Fibroblast of lung (primary cell): ENCODE results near the gene FAM222A. TPM values are rescaled to one million over a fixed set of nuclear protein-coding genes. Genes with fewer than 3 reads are reported as not detected.

ENCODE experiments used
- DNase-seq, 2 donors: peaks; one replicate each; pipeline versions ENCODE4 v3.0.0 to v3.0.0-alpha.2; 2010; ENCODE audit warnings: low read depth in 2 of 2
- H2AFZ ChIP-seq: 2 replicates; pipeline ENCODE4 v1.5.1; 2012; ENCODE audit warnings: low read length, control low read depth, inconsistent platforms
- H3K27ac ChIP-seq: 2 replicates; pipeline ENCODE4 v1.5.1; 2011; ENCODE audit warnings: low read length, control low read depth; ENCODE audit not compliant: insufficient read depth
- H3K27me3 ChIP-seq: 2 replicates; pipeline ENCODE4 v1.5.1; 2011; ENCODE audit warnings: mild to moderate bottlenecking, low read length; ENCODE audit not compliant: control insufficient read depth, insufficient read depth
- H3K36me3 ChIP-seq: 2 replicates; pipeline ENCODE4 v1.5.1; 2011; ENCODE audit warnings: low read length; ENCODE audit not compliant: control insufficient read depth, insufficient read depth
- H3K4me1 ChIP-seq: 2 replicates; pipeline ENCODE4 v1.5.1; 2011; ENCODE audit warnings: low read length; ENCODE audit not compliant: control insufficient read depth, insufficient read depth; ENCODE audit errors: extremely low read depth
- H3K4me2 ChIP-seq: 2 replicates; pipeline ENCODE4 v1.5.1; 2011; ENCODE audit warnings: low read length, control low read depth; ENCODE audit not compliant: insufficient read depth; ENCODE audit errors: extremely low read depth
- H3K4me3 ChIP-seq, 4 experiments: fragments of 200-600 bp in 1 of 4; sonication (generic) in 1 of 4; replicated peaks in 1 of 4; 2 replicates each; pipeline ENCODE4 v1.5.1; 2011 to 2016; ENCODE audit warnings: low read length in 4 of 4, low read depth in 3 of 4, mild to moderate bottlenecking in 3 of 4, control low read depth in 2 of 4, inconsistent platforms in 1 of 4, mixed read lengths in 1 of 4; ENCODE audit not compliant: insufficient read depth in 1 of 4; ENCODE audit errors: control extremely low read depth in 1 of 4
- H3K79me2 ChIP-seq: 2 replicates; pipeline ENCODE4 v1.5.1; 2012; ENCODE audit warnings: mild to moderate bottlenecking, low read length, inconsistent platforms; ENCODE audit not compliant: control insufficient read depth, insufficient read depth
- H3K9ac ChIP-seq: 2 replicates; pipeline ENCODE4 v1.5.1; 2011; ENCODE audit warnings: mild to moderate bottlenecking, low read length, control low read depth; ENCODE audit not compliant: insufficient read depth
- H3K9me3 ChIP-seq: 2 replicates; pipeline ENCODE4 v1.5.1; 2012; ENCODE audit warnings: low read depth, low read length; ENCODE audit not compliant: control insufficient read depth, insufficient read depth
- H4K20me1 ChIP-seq: 2 replicates; pipeline ENCODE4 v1.5.1; 2011; ENCODE audit warnings: low read length; ENCODE audit not compliant: control insufficient read depth, insufficient read depth; ENCODE audit errors: extremely low read depth
- EZH2 ChIP-seq: IDR thresholded peaks from 2 replicates; pipeline ENCODE4 v1.5.1; 2012; ENCODE audit warnings: low read length, control low read depth, mild to moderate bottlenecking; ENCODE audit errors: missing control alignments
- polyA plus RNA-seq, 2 donors: library from polyadenylated mRNA; depleted of rRNA in 1 of 2; stranded (reverse) in 1 of 2; unstranded in 1 of 2; fragments of >200 nt; gene quantifications; 2 replicates each; pipeline ENCODE4 v1.2.1, GENCODE V29; 2011 to 2012; ENCODE audit warnings: missing spikeins in 1 of 2
- total RNA-seq: library from RNA; depleted of rRNA; stranded (reverse); fragments of >200 nt; gene quantifications from 2 replicates; pipeline ENCODE4 v1.2.1, GENCODE V29; 2014
- TF ChIP-seq, protein P1 (sequence below), 2 donors: IDR thresholded peaks in 1 of 2; conservative IDR thresholded peaks in 1 of 2; 1 replicate in 1 of 2; 2 replicates in 1 of 2; pipeline ENCODE4 v1.5.1; 2011 to 2012; ENCODE audit warnings: low read length in 2 of 2, control low read depth in 1 of 2, inconsistent platforms in 1 of 2, low read depth in 1 of 2, mild to moderate bottlenecking in 1 of 2

The FAM222A gene
- total and polyA plus RNA-seq, 2 donors (not counting 1 experiment from before 2014, with no cell fraction given) = 0.05 TPM; not detected in 1

DNA sequence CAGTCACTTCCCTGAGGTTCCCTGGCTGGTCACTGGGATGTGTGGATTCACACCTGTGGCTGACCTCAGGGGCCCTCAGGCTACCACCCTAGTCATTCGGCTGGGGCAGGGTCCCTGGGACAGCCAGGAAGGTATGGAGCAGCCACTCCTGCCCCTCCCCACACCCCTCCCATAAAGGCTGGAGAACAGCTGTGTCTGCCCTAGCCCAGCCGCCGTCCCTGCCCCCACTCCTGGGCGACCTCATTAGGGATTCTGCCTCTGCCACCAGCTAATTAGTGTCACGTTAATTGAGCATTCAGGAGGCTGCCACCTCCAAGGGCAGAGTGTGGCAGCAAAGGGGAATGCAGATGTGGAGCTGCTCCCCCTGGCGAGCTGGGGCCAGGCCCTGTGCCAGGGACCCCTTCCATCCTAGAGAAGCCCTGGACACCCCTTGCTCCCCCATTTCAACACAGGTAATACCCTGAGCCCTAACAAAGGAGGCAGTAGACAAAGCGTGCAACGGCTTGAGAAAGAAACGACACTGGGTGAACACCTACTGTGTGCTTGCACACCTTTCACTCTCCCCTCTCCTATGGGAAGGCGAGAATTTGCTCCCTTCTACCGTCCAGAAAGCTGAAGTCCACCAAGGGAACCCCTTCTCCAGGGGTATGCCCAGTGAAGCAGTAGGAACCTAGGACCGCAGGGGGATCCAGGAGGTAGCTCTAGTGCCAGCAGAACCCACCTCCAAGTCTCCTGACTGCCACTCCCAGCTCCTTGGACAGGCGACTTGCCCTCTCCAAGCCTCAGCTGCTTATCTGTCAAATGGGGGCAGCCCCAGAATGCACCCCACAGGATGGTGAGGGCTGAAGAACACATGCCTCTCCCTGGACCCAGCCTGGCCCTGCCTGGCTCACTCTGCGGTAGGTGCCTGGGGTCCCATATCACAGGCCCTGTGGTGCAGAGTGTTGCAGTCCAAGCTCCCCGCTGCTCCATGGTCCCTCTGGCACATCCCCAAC is 45.1 kb downstream of the FAM222A start:
- no peak overlapping the region for H3K9ac ChIP-seq
- H3K27ac ChIP-seq = no peak overlapping the region
- no peaks in the 10 kb centered on the region for H3K4me1 ChIP-seq
- no peak for DNase-seq
- H3K4me2 ChIP-seq = no peak overlapping the region
- TF ChIP-seq EZH2 = no peak
- TF ChIP-seq, protein P1, sequence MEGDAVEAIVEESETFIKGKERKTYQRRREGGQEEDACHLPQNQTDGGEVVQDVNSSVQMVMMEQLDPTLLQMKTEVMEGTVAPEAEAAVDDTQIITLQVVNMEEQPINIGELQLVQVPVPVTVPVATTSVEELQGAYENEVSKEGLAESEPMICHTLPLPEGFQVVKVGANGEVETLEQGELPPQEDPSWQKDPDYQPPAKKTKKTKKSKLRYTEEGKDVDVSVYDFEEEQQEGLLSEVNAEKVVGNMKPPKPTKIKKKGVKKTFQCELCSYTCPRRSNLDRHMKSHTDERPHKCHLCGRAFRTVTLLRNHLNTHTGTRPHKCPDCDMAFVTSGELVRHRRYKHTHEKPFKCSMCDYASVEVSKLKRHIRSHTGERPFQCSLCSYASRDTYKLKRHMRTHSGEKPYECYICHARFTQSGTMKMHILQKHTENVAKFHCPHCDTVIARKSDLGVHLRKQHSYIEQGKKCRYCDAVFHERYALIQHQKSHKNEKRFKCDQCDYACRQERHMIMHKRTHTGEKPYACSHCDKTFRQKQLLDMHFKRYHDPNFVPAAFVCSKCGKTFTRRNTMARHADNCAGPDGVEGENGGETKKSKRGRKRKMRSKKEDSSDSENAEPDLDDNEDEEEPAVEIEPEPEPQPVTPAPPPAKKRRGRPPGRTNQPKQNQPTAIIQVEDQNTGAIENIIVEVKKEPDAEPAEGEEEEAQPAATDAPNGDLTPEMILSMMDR (conservative IDR thresholded peaks at IDR 0.05 in 1 of 2, IDR thresholded peaks at IDR 0.05 in 1 of 2; ENCODE audit: low read depth in 1 of 2, low read length in 2 of 2) = no peak
- no peaks in the 10 kb centered on the region for H3K9me3 ChIP-seq
- H2AFZ ChIP-seq = no peak overlapping the region
- H3K27me3 ChIP-seq = no peaks in the 10 kb centered on the region
- H4K20me1 ChIP-seq = no peaks in the 10 kb centered on the region
- H3K79me2 ChIP-seq = no peaks in the 10 kb centered on the region
- H3K36me3 ChIP-seq = no peaks in the 10 kb centered on the region
- no peak overlapping the region for H3K4me3 ChIP-seq

DNA sequence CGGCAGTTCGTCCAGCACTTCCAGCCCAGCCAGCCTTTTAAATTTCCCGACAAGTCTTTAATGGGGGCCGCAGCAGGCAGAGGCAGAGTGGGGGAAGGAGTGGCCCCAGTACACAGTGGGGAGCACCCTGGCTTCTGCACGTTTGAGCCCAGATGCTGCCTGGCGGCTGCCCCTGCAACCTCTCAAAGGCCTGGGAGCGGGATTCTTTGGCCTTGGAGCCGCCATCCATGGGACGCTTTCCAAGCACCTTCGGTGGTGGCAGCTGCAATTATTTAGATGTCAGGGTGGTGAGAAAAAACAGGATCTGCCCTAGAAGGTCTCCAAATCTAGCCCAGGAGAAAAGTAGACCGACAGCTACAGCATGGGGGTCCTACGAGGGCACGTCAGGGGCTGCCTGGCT is 46.0 kb downstream of the FAM222A start:
- Histone ChIP-seq H3K27ac (no peak overlapping the region), H3K36me3 (no peaks in the 10 kb centered on the region), H3K27me3 (no peaks in the 10 kb centered on the region), H3K9ac (no peak overlapping the region), H3K4me1 (no peaks in the 10 kb centered on the region), H4K20me1 (no peaks in the 10 kb centered on the region), H2AFZ (no peak overlapping the region), H3K9me3 (no peaks in the 10 kb centered on the region), H3K79me2 (no peaks in the 10 kb centered on the region), H3K4me3 (no peak overlapping the region), H3K4me2 (no peak overlapping the region)
- DNase-seq = no peak
- TF ChIP-seq EZH2 = no peak
- TF ChIP-seq, protein P1 (conservative IDR thresholded peaks at IDR 0.05 in 1 of 2, IDR thresholded peaks at IDR 0.05 in 1 of 2; ENCODE audit: low read depth in 1 of 2, low read length in 2 of 2) = no peak

DNA sequence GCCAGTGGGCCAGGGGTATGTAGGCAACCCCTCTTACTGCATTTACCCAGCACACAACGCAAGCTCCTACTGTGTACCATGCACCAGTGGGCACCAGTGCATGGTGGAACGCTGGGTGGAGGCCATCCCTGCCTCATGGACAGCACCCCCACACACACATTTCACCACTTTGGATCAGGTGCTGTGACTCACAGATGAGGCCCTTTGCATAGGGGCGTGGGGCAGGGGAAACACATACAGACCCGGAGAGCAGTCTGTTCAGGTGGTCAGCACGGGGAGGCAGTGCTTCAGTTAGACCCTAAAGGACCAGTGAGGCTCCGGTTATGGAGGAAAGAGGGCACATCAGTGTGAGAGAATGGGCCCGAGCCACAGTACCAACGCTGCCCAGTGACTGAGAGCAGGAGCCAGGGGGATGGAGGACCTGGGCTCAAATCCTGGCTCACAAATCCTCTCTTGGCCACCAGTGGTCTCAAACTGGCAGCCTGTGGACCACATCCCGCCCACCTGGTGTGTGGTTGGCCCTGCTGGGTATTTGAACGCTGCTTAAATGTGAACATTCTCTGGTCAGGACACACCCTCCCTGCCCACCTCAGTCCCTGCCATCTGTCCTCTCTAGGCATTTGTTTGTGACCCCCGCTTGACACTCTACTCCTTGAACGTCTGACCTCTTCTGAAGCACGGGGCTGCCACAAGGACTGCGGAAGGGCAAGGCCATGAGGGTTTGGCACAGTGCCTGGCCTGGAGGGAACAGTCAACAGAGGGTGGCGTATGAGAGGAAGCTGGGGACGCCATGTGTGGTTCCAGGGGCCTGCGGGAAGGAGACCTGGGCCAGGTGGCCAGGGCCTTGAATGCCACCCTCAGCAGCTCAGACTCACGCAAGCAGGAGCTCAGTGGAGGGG is 46.7 kb downstream of the FAM222A start:
- H3K27ac ChIP-seq = no peak overlapping the region
- no peak for DNase-seq
- no peak for TF ChIP-seq EZH2
- TF ChIP-seq, protein P1 (conservative IDR thresholded peaks at IDR 0.05 in 1 of 2, IDR thresholded peaks at IDR 0.05 in 1 of 2; ENCODE audit: low read depth in 1 of 2, low read length in 2 of 2) = no peak

More for the DNA sequence above, 46.7 kb downstream of the FAM222A start:
- Histone ChIP-seq H3K9me3 (no peaks in the 10 kb centered on the region), H2AFZ (no peak overlapping the region), H3K4me2 (no peak overlapping the region), H3K9ac (no peak overlapping the region), H4K20me1 (no peaks in the 10 kb centered on the region), H3K36me3 (no peaks in the 10 kb centered on the region), H3K4me1 (no peaks in the 10 kb centered on the region), H3K27me3 (no peaks in the 10 kb centered on the region), H3K4me3 (no peak overlapping the region), H3K79me2 (no peaks in the 10 kb centered on the region)
